ENCODE measurements around the gene HTR6. TPM values are rescaled to one million over a fixed set of nuclear protein-coding genes. Genes with fewer than 3 reads are reported as not detected.

HTR6 gene
- total RNA-seq, 6 experiments from 2014 or later: not detected

DNA sequence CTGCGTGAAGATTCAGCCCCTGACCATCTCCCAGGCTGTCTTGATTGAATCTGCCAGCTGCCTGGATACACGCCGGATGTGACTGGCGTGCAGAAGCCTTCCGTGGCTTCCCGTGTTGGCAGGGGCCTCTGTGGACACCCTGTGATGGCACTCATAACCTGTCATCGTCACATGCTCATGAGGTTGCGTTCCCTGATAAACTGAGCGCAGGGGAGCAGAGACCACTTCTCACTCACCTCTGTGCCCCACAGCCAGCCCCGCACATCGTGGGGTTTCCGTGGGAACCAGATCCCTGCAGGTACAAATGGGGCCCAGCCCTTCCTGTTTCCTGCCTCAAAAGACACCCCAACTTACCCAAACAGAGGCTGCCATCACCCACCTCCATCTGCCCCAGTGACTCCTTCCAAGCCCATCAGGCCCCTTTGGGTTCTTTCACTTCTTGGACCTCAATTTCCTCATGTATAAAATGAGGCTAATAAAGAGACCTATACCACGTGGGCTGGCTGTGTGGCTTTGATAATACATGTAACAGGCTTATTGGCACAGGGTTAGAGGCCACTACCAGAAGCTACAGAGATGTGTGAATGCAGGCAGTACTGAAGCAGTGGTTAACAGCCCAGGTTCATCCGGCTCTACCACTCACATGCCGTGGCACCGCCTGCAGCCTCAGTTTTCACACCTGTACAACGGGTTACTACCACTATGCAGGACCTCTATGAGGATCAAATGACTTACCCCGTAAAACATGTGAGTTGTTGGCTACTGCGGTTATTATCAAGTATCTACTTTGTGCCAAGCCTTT is 23.6 kb downstream of the HTR6 start:
- ATAC-seq: peak in 3 of 4 donors; percentile 19 to 35 (median 28)
- WGBS (ENCODE audit: insufficient coverage, low coverage, low lambda C conversion rate, missing lambda C conversion rate): 76% methylated on average over 5 of the region's 19 CpGs
- Histone ChIP-seq H3K27me3 (no peaks in the 10 kb centered on the region), H3K36me3 (peaks cover 0 to 2% (median under 1%) of the 10 kb centered on the region in 4 donors), H3K4me1 (no peaks in the 10 kb centered on the region), H3K4me3 (no peak overlapping the region), H3K9me3 (no peaks in the 10 kb centered on the region), H3K27ac (no peak overlapping the region)
- no peak for DNase-seq
- TF ChIP-seq, protein P1, sequence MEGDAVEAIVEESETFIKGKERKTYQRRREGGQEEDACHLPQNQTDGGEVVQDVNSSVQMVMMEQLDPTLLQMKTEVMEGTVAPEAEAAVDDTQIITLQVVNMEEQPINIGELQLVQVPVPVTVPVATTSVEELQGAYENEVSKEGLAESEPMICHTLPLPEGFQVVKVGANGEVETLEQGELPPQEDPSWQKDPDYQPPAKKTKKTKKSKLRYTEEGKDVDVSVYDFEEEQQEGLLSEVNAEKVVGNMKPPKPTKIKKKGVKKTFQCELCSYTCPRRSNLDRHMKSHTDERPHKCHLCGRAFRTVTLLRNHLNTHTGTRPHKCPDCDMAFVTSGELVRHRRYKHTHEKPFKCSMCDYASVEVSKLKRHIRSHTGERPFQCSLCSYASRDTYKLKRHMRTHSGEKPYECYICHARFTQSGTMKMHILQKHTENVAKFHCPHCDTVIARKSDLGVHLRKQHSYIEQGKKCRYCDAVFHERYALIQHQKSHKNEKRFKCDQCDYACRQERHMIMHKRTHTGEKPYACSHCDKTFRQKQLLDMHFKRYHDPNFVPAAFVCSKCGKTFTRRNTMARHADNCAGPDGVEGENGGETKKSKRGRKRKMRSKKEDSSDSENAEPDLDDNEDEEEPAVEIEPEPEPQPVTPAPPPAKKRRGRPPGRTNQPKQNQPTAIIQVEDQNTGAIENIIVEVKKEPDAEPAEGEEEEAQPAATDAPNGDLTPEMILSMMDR (IDR thresholded peaks at IDR 0.05): no peak
- no peak for TF ChIP-seq POLR2A (IDR thresholded peaks at IDR 0.05)
- intact Hi-C loops (cut with DNase I): no loop called here

DNA sequence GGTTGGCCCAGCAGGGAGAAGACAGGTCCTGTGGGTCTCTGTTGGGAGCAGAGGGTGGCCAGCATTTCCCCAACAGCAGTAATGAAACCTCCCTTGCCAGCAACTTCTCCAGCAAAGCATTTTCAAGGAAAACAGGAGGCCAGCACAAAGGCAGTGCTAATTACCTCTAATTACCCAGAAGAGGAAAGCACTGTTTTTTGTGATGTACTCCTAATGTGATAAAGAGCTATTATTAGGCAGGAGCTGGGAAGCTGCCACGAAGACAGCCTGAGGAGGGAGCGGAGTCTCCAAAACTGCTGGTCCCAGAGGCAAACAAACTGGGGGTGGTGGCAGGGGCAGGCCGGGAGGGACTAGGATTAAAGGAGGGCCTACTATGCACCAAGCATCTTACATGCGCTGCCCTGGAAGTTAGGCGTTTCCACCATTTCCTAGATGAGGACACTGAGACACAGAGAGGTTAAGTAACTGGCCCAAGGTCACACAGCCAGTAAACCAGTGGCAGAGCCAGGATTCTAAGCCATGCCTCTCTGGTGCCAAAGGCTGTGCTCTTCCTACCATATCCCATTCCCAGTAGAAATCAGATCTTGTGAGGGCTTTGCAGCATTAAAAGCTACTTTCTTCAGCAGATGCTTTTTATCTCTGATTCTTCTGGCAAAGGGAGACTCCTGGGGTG is 24.5 kb downstream of the HTR6 start:
- H3K4me1 ChIP-seq: no peaks in the 10 kb centered on the region
- no peak for DNase-seq
- WGBS (ENCODE audit: insufficient coverage, low coverage, low lambda C conversion rate, missing lambda C conversion rate): 85% methylated on average over 3 of the region's 5 CpGs
- H3K4me3 ChIP-seq: no peak overlapping the region
- no peaks in the 10 kb centered on the region for H3K9me3 ChIP-seq
- H3K36me3 ChIP-seq: peaks cover 0 to 7% (median 2%) of the 10 kb centered on the region in 4 donors
- H3K27me3 ChIP-seq: no peaks in the 10 kb centered on the region
- TF ChIP-seq, protein P1 (IDR thresholded peaks at IDR 0.05): no peak
- TF ChIP-seq POLR2A (IDR thresholded peaks at IDR 0.05): no peak
- no peak overlapping the region for H3K27ac ChIP-seq
- ATAC-seq: no peak
- intact Hi-C loops (cut with DNase I): no loop called here

DNA sequence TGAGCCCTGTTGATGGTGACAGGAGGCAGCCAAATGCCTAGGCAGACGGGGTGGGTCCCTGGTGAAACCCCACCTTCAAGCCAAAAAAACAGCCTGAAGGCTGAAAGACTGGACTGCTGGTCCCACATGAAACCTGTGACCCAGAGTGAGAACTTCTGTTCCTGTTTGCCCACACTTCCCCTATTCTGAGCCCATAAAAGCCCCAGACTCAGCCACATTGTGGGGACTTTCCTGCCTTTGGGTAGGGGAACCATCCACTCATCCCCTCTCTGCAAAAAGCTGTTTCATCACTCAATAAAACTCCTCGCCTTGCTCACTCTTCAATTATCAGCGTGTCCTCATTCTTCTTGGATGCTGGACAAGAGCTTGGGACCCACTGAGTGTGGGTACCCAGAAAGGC is 25.2 kb downstream of the HTR6 start:
- DNase-seq: no peak
- Histone ChIP-seq H3K9me3 (no peaks in the 10 kb centered on the region), H3K4me1 (no peaks in the 10 kb centered on the region), H3K27me3 (no peaks in the 10 kb centered on the region), H3K36me3 (peaks cover 0 to 9% (median 2%) of the 10 kb centered on the region in 4 donors), H3K27ac (no peak overlapping the region), H3K4me3 (no peak overlapping the region)
- TF ChIP-seq, protein P1 (IDR thresholded peaks at IDR 0.05): no peak
- no peak for TF ChIP-seq POLR2A (IDR thresholded peaks at IDR 0.05)
- no peak for ATAC-seq
- intact Hi-C loops (cut with DNase I): no loop called here
- WGBS (ENCODE audit: insufficient coverage, low coverage, low lambda C conversion rate, missing lambda C conversion rate): 100% methylated on average over 2 of the region's 3 CpGs

DNA sequence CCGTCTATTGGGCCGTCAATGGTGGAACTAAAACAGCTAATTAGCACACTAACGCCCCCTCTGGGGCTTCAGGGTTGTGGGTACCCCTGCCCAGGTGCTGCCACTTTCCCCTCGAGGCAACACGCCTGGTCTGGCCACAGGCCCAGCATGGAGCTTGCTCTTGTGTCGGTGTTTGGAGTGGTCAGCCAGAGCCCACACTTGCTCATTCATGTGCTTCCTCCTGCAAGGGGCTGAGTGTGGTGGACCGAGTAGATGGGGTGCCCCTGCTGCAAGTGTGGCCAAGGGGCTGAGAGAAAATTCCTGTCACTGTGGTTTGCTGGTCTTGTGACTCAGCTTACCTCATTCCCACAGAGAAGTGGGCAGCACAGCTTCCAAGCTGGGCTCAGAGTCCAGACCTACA is 25.7 kb downstream of the HTR6 start:
- DNase-seq (no peak), ATAC-seq (no peak)
- intact Hi-C loops (cut with DNase I): no loop called here
- peaks cover 0 to 11% (median 2%) of the 10 kb centered on the region in 4 donors for H3K36me3 ChIP-seq
- no peak overlapping the region for H3K4me3 ChIP-seq
- no peak overlapping the region for H3K27ac ChIP-seq
- TF ChIP-seq, protein P1 (IDR thresholded peaks at IDR 0.05): no peak
- no peak for TF ChIP-seq POLR2A (IDR thresholded peaks at IDR 0.05)
- H3K9me3 ChIP-seq: no peaks in the 10 kb centered on the region
- H3K27me3 ChIP-seq: no peaks in the 10 kb centered on the region
- no peaks in the 10 kb centered on the region for H3K4me1 ChIP-seq
- WGBS (ENCODE audit: insufficient coverage, low coverage, low lambda C conversion rate, missing lambda C conversion rate): 92% methylated on average over 2 of the region's 7 CpGs
